NCI-H69 (cell line): ENCODE measurements around the gene LOXL3.
"Not testable (repeated sequence)": the region's sequence is repeated elsewhere in the genome, so short reads cannot be mapped to it uniquely, and the experiment has no call there.

ENCODE experiments used
- DNase-seq: peaks from one replicate; lab custom pipeline; 2025; lab: John Stamatoyannopoulos, UW

Gene LOXL3

DNA sequence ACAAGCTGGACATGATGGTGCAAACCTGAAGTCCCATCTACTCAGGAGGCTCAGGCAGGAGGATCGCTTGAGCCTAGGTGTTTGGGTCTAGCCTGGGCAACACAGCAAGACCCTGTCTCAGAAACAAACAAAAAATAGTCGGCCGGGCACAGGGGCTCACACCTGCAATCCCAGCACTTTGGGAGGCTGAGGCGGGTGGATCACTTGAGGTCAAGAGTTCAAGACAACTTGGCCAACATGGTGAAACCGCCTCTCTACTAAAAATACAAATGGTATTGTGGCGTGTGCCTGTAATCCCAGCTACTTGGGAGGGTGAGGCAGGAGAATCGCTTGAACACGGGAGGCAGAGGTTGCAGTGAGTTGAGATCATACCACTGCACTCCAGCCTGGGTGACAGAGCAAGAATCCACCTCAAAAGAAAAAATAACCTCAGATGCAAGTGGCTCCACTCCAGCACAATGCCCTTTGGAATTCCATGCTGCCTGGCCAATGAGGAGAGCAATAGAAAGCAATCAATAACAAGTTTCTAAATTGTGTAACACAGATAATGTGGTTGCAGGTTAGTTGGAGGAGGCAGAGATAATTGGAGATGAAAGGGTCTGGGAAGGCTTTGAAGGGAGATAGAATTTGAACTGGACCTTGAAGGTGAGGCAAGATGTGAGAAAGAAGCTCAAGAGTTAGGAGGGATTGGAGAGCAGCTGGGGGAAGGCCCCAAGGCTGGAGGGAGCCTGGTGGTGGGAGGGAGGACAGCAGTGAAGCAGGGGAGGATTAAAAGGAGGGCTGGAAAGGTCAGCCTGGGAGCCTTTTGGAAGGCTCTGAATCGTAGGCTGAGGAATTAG, 64.9 kb downstream of the LOXL3 start:
- DNase-seq, result no peak

DNA sequence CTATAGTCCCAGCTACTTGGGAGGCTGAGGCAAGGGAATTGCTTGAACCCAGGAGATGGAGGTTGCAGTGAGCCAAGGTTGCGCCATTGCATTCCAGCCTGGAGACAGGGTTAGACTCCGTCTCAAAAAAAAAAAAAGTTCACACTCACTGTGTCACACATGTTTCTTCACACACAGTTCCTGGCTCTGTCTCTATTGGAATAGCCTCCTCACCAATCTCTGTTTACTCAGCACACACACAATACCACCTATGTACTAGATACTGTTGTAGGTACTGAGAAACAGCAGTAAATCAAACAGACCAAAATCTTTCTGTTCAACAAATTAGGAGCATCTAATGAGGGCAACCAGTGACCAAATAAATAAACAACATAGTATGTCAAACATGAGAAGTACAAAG, 67.6 kb downstream of the LOXL3 start:
- DNase-seq, result no peak

DNA sequence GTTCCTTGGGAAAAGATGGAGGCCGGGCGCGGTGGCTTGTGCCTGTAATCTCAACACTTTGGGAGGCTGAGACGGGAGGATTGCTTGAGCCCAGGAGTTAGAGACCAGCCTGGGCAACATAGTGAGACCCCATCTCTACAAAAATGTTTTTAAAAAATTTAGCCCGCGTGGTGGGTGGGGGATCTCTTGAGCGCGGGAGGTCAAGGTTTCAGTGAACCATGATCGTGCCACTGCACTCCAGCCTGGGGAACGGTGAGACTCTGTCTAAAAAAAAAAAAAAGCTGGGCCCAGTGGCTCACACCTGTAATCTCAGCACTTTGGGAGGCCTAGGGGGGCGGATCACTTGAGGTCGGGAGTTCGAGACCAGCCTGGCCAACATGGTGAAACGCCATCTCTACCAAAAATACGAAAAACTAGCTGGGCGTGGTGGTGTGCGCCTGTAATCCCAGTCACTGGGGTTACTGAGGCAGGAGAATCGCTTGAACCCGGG, 70.0 kb downstream of the LOXL3 start:
- not testable (repeated sequence) for DNase-seq

DNA sequence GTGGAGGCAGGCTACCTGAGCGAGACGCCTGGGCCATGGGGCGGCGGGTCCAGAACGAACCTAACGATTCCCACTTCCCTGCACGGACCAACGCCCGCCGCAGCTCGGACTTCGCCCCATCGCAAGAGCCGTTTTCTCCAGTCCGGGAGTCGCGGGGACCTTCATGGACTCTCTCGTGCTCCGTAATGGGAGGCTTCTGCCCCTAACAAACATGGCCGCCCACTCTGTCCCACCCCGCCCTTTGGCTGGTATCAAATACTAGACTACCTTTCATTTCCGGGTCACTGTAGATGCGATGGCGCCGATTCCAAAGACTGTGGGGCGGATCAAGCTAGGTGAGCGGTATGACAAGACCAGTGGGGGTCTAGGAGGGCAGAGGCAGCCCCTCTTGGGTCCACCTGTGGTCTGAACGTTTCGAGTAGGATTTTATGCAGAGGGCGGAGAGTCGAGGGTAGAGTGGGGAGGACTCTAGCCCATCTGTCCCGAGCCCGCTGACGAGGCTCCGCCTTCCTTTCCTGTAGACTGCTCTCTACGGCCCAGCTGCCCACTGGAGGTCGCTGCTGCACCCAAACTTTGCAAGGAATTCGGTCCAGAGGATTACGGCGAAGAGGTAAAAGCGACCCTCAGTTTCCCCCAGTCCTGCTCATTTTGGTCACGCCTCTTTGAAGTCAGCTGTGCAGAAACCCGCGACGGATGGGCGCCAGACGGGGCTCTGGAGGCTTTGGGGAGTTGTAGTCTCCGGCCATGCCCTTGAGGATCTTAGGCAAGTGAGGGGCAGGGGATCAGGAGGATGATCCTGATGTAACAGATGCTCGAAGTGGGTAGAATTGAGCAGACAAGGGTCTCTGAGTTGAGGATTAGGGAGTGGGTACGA, 70.7 kb downstream of the LOXL3 start, which contains the start of the genes CCDC142 and TTC31:
TSS of gene CCDC142 (minus strand) at position 198 of the 874 bp plus-strand sequence. CDS start at position 37, 161 bp downstream.
TSS of gene TTC31 (plus strand) at position 281 of the 874 bp plus-strand sequence. CDS start at position 296, 15 bp downstream.
- peak; percentile 93 for DNase-seq
